Trophoblast cell (in vitro differentiated cells and primary cell): ENCODE measurements around the gene RHO.

ENCODE experiments used
- DNase-seq, 2 donors: peaks; one replicate each; pipeline ENCODE4 v3.0.0-alpha.2; 2016
- H2AFZ ChIP-seq: 2 replicates; pipeline ENCODE4 v1.6.1; 2013; ENCODE audit warnings: low read length, moderate library complexity, mild to moderate bottlenecking; ENCODE audit not compliant: insufficient read depth, poor library complexity
- H2AK5ac ChIP-seq: 2 replicates; pipeline ENCODE4 v1.6.1; 2013; ENCODE audit warnings: mild to moderate bottlenecking, low read length
- H2BK120ac ChIP-seq: 2 replicates; pipeline ENCODE4 v1.6.1; 2013; ENCODE audit warnings: low read length, mild to moderate bottlenecking, moderate library complexity; ENCODE audit not compliant: insufficient read depth, poor library complexity
- H2BK12ac ChIP-seq: 2 replicates; pipeline ENCODE4 v1.6.1; 2013; ENCODE audit warnings: mild to moderate bottlenecking, low read length, moderate library complexity
- H2BK5ac ChIP-seq: 2 replicates; pipeline ENCODE4 v1.6.1; 2013; ENCODE audit warnings: low read length, low read depth, moderate library complexity, mild to moderate bottlenecking; ENCODE audit not compliant: poor library complexity
- H3K14ac ChIP-seq: 2 replicates; pipeline ENCODE4 v1.6.1; 2013; ENCODE audit warnings: mild to moderate bottlenecking, low read length
- H3K18ac ChIP-seq: 2 replicates; pipeline ENCODE4 v1.6.1; 2013; ENCODE audit warnings: mild to moderate bottlenecking, low read length
- H3K23ac ChIP-seq: 2 replicates; pipeline ENCODE4 v1.6.1; 2013; ENCODE audit warnings: low read length
- H3K27ac ChIP-seq: 2 replicates; pipeline ENCODE4 v1.5.1; 2013; ENCODE audit warnings: low read depth, mild to moderate bottlenecking, inconsistent platforms, low read length, moderate library complexity
- H3K27me3 ChIP-seq: 2 replicates; pipeline ENCODE4 v1.6.1; 2013; ENCODE audit warnings: inconsistent platforms, mild to moderate bottlenecking, low read length, moderate library complexity; ENCODE audit not compliant: insufficient read depth
- H3K36me3 ChIP-seq, 2 experiments: 1 replicate in 1 of 2; 2 replicates in 1 of 2; pipeline ENCODE4 v1.6.1; 2013; ENCODE audit warnings: low read length in 2 of 2, mild to moderate bottlenecking in 2 of 2, moderate library complexity in 1 of 2; ENCODE audit not compliant: insufficient read depth in 2 of 2, control insufficient read depth in 1 of 2
- H3K4ac ChIP-seq: 2 replicates; pipeline ENCODE4 v1.6.1; 2013; ENCODE audit warnings: low read depth, mild to moderate bottlenecking, low read length, moderate library complexity
- H3K4me1 ChIP-seq, 2 experiments: 1 replicate in 1 of 2; 2 replicates in 1 of 2; pipeline ENCODE4 v1.6.1; 2013; ENCODE audit warnings: low read length in 2 of 2, mild to moderate bottlenecking in 2 of 2, moderate library complexity in 1 of 2; ENCODE audit not compliant: insufficient read depth in 2 of 2, control insufficient read depth in 1 of 2
- H3K4me2 ChIP-seq: 2 replicates; pipeline ENCODE4 v1.6.1; 2013; ENCODE audit warnings: inconsistent platforms, mild to moderate bottlenecking, low read length, moderate library complexity
- H3K4me3 ChIP-seq: 2 replicates; pipeline ENCODE4 v1.5.1; 2013; ENCODE audit warnings: mild to moderate bottlenecking, low read depth, low read length, inconsistent platforms
- H3K79me1 ChIP-seq: one replicate; pipeline ENCODE4 v1.6.1; 2013; ENCODE audit warnings: low read length
- H3K79me2 ChIP-seq: 2 replicates; pipeline ENCODE4 v1.6.1; 2013; ENCODE audit warnings: low read length, mild to moderate bottlenecking; ENCODE audit not compliant: control insufficient read depth, insufficient read depth, poor library complexity
- H3K9ac ChIP-seq: 2 replicates; pipeline ENCODE4 v1.6.1; 2013; ENCODE audit warnings: mild to moderate bottlenecking, low read length
- H3K9me3 ChIP-seq: 2 replicates; pipeline ENCODE4 v1.6.1; 2013; ENCODE audit warnings: low read depth, mild to moderate bottlenecking, control low read depth, inconsistent platforms, low read length; ENCODE audit not compliant: insufficient read depth
- H4K12ac ChIP-seq: 2 replicates; pipeline ENCODE4 v1.6.1; 2013; ENCODE audit warnings: low read depth, mild to moderate bottlenecking, low read length, moderate library complexity
- H4K8ac ChIP-seq: 2 replicates; pipeline ENCODE4 v1.6.1; 2013; ENCODE audit warnings: low read depth, mild to moderate bottlenecking, low read length, moderate library complexity
- H4K91ac ChIP-seq: one replicate; pipeline ENCODE4 v1.6.1; 2013; ENCODE audit warnings: low read depth, mild to moderate bottlenecking, low read length, moderate library complexity
- WGBS: extraction: QIAGEN DNeasy Blood & Tissue Kit; methylation state at CpG from one replicate; pipeline ENCODE4 v1.1.7; 2013; ENCODE audit warnings: missing lambda C conversion rate; ENCODE audit not compliant: insufficient read length, insufficient coverage; ENCODE audit errors: extremely low coverage; 5-methylcytosine and 5-hydroxymethylcytosine counted together

Gene RHO

GRCh38 chr3:129560911-129561594 is 32.6 kb downstream of the RHO start:
- no peaks in the 10 kb centered on the region for H3K79me2 ChIP-seq
- peaks cover 17 to 29% of the 10 kb centered on the region in 2 experiments for H3K4me1 ChIP-seq
- peaks cover 11% of the 10 kb centered on the region for H3K79me1 ChIP-seq
- no CpG with 5 or more reads among the region's 18 CpGs for WGBS
- H4K8ac ChIP-seq: peak overlapping the region; percentile 39
- peak overlapping the region; percentile 17 for H2BK120ac ChIP-seq
- H2BK12ac ChIP-seq: peak overlapping the region; percentile 29
- H3K18ac ChIP-seq: peak overlapping the region; percentile 19
- H3K4me2 ChIP-seq: no peak overlapping the region
- no peak overlapping the region for H2AFZ ChIP-seq
- H4K12ac ChIP-seq: no peak overlapping the region
- no peaks in the 10 kb centered on the region for H3K9me3 ChIP-seq
- no peak overlapping the region for H3K23ac ChIP-seq
- peaks cover 91 to 92% of the 10 kb centered on the region in 2 experiments for H3K36me3 ChIP-seq
- no peak overlapping the region for H3K4me3 ChIP-seq
- H4K91ac ChIP-seq: peak overlapping the region; percentile 37
- DNase-seq: no peak
- H3K9ac ChIP-seq: no peak overlapping the region
- H2BK5ac ChIP-seq: peak overlapping the region; percentile 3
- no peak overlapping the region for H2AK5ac ChIP-seq
- H3K27me3 ChIP-seq: no peaks in the 10 kb centered on the region
- no peak overlapping the region for H3K4ac ChIP-seq
- H3K14ac ChIP-seq: no peak overlapping the region
- no peak overlapping the region for H3K27ac ChIP-seq

DNA sequence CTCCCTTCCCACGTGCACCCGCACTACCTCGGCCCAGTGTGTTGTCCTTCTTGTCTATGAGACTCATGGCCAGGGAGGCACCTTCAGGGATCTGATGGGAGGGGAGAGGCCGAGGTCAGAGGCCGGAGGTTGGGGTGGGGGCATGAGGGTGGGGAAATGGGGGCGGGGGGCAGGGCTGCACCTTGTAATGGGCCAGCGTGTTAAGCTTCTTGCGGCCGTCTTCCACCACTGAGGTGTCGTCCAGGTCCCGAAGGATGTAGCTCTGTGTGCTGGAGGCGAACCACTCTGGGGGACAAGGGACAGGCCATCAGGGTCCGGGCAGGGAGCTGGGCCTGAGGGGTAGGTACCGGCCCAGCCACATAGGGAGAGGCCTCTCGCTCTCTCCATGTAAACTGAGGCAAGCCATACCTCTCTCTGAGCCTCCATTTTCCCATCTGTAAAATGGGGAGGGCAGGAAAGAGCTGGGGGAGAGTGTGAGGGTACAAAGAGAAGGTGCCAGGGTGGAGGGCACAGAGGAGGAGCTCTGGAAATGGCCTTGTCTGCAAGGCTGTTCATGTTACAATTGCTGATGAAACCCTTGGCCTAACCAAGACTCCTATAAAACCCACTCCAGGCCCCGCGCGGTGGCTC is 33.3 kb downstream of the RHO start:
- no peak overlapping the region for H3K4me3 ChIP-seq
- peak overlapping the region; percentile 39 for H4K8ac ChIP-seq
- H3K4ac ChIP-seq: no peak overlapping the region
- peaks cover 17 to 29% of the 10 kb centered on the region in 2 experiments for H3K4me1 ChIP-seq
- no peaks in the 10 kb centered on the region for H3K27me3 ChIP-seq
- H2BK5ac ChIP-seq: no peak overlapping the region
- H4K91ac ChIP-seq: peak overlapping the region; percentile 37
- WGBS: no CpG with 5 or more reads among the region's 18 CpGs
- no peak overlapping the region for H3K27ac ChIP-seq
- H4K12ac ChIP-seq: no peak overlapping the region
- H2AK5ac ChIP-seq: no peak overlapping the region
- H3K4me2 ChIP-seq: no peak overlapping the region
- H3K14ac ChIP-seq: peak overlapping the region; percentile 13
- H3K79me2 ChIP-seq: no peaks in the 10 kb centered on the region
- DNase-seq: no peak
- H3K79me1 ChIP-seq: peaks cover 14% of the 10 kb centered on the region
- H2BK12ac ChIP-seq: peak overlapping the region; percentile 29
- H2BK120ac ChIP-seq: no peak overlapping the region
- H3K18ac ChIP-seq: no peak overlapping the region
- peaks cover 91 to 92% of the 10 kb centered on the region in 2 experiments for H3K36me3 ChIP-seq
- H2AFZ ChIP-seq: no peak overlapping the region
- no peak overlapping the region for H3K23ac ChIP-seq
- H3K9ac ChIP-seq: no peak overlapping the region
- no peaks in the 10 kb centered on the region for H3K9me3 ChIP-seq

GRCh38 chr3:129562803-129563202 is 34.4 kb downstream of the RHO start:
- Histone ChIP-seq H3K23ac (no peak overlapping the region), H4K8ac (no peak overlapping the region), H3K4ac (no peak overlapping the region), H3K36me3 (peaks cover 91 to 92% of the 10 kb centered on the region in 2 experiments), H3K9me3 (no peaks in the 10 kb centered on the region), H2BK12ac (no peak overlapping the region), H3K4me3 (no peak overlapping the region), H2AFZ (no peak overlapping the region), H3K9ac (no peak overlapping the region), H2BK120ac (no peak overlapping the region), H3K4me2 (no peak overlapping the region), H3K79me2 (no peaks in the 10 kb centered on the region), H3K27me3 (no peaks in the 10 kb centered on the region), H3K27ac (no peak overlapping the region), H2BK5ac (no peak overlapping the region), H2AK5ac (no peak overlapping the region), H3K4me1 (peaks cover 17 to 29% of the 10 kb centered on the region in 2 experiments), H3K79me1 (peaks cover 14% of the 10 kb centered on the region), H4K12ac (no peak overlapping the region), H3K18ac (no peak overlapping the region), H3K14ac (no peak overlapping the region), H4K91ac (no peak overlapping the region)
- DNase-seq: no peak
- WGBS: no CpG with 5 or more reads among the region's 19 CpGs

- WGBS: no CpG with 5 or more reads among the region's 12 CpGs
- Histone ChIP-seq H2BK5ac (no peak overlapping the region), H3K4me3 (no peak overlapping the region), H4K91ac (peak overlapping the region; percentile 17), H4K12ac (no peak overlapping the region), H3K36me3 (peaks cover 85 to 87% of the 10 kb centered on the region in 2 experiments), H3K18ac (no peak overlapping the region), H3K27me3 (no peaks in the 10 kb centered on the region), H2AFZ (no peak overlapping the region), H3K27ac (no peak overlapping the region), H3K9me3 (no peaks in the 10 kb centered on the region), H4K8ac (no peak overlapping the region), H3K4ac (no peak overlapping the region), H3K14ac (no peak overlapping the region), H3K23ac (no peak overlapping the region), H3K9ac (no peak overlapping the region), H2BK120ac (no peak overlapping the region), H3K4me2 (no peak overlapping the region), H3K4me1 (peaks cover 17 to 29% of the 10 kb centered on the region in 2 experiments), H3K79me1 (peaks cover 14% of the 10 kb centered on the region), H3K79me2 (no peaks in the 10 kb centered on the region), H2BK12ac (no peak overlapping the region), H2AK5ac (no peak overlapping the region)
- DNase-seq: no peak
Observed at GRCh38 chr3:129563332-129563731, 34.9 kb downstream of the RHO start.
